ENCODE results near the gene FAM50B.

DNA sequence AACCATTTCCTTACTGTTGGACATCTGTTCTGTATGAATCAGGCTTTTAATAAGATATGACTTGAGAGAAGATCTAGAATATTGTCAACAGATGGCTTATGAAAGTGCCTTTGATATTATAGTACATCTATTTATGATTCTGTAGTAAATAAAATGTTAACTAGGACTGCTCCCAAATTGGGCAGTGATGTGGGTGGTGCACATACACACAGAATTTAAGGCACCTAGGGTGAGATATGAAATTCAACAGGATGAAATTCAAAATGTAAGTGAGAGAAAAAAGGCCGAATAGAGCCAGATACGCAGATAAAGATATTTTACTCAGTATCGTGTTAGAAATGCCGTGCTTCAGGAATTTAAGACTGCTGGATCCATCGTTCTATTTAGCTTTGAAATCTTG is 26.3 kb downstream of the FAM50B start:
- TF ChIP-seq CTCF (conservative IDR thresholded peaks at IDR 0.05) (no peak), ZFX (IDR thresholded peaks at IDR 0.05) (no peak)
